Measurements from ENCODE around the gene TRAF3. TPM values are rescaled to one million over a fixed set of nuclear protein-coding genes. Genes with fewer than 3 reads are reported as not detected.
"Not testable (repeated sequence)": the region's sequence is repeated elsewhere in the genome, so short reads cannot be mapped to it uniquely, and the experiment has no call there.

The TRAF3 gene
- total RNA-seq, 1 experiment from 2014 or later, result 15.1 TPM

DNA sequence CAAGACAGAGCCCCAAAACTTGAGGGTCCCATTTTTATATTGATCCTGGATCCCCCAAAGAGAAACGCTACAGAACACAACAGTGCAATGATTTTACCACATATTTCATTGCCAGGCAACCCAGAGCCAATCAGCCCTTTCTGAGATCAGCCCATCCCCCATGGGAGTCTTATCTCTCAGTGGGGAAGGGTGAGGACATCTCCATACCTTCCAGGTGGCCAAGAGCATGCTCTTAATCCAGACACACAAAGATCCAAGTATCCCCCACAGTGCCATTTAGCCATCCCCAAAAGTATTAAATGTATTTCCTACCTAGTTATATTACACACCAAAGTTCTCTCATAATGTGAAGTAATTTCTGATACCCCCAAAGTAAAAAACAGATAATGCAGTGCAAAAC is 82.7 kb downstream of the TRAF3 start:
- DNase-seq (ENCODE audit: extremely low read depth, low read depth), result no peak

DNA sequence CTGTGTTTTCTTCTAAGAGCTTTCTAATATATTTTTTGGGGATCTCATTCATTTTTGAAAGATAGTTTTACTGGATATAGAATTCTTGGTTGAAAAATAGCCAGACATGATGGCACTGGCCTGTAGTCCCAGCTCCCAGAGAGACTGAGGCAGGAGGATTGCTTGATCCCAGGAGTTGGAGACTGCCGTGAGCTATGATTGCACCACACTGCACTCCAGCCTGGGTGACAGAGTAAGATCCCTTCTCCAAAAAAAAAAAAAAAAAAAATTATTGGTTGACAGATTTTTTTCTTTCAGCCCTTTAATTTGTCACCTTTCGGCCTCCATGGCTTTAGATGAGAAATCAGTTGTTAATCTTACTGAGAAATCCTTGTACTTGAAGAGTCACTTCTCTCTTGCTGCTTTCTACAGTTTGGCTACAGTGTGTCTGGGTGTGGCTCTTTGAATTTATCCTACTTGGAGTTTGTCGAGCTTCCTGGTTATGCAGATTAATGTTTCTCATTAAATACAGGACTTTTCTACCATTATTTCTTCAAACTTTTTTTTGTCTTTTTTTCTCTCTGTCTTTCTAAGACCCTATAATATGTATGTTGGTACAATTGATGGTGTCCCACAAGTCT is 85.0 kb downstream of the TRAF3 start:
- DNase-seq (ENCODE audit: extremely low read depth, low read depth), result no peak

DNA sequence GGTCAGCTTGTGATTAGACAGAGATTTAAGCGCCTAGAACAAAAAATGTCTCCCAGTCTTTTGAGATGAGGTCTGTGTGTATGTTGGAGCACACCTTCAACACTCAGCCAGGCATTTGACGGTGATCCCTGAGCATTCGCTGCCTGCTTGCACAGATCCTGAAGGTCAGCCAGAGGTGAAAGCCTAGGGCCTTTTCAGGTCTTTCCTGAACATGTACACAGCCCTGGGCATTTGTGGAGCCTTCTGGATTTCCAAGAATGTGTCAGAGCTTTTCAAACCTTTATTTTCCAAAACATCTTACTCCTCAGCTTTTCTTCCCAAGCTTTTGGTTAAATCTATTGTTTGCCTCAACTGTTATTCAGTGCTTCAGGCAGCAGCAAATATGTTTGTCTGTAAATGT is 86.1 kb downstream of the TRAF3 start:
- DNase-seq (ENCODE audit: extremely low read depth, low read depth), result no peak

DNA sequence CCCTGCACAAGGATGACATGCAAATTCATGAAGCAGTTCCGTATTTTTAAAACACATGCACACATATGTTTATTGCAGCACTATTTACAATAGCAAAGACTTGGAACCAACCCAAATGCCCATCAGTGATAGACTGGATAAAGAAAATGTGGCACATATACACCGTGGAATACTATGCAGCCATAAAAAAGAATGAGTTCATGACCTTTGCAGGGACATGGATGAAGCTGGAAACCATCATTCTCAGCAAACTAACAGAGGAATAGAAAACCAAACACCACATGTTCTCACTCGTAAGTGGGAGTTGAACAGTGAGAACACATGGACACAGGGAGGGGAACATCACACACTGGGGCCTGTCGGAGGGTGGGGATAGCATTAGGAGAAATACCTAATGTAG is 88.7 kb downstream of the TRAF3 start:
- not testable (repeated sequence) for DNase-seq (ENCODE audit: extremely low read depth, low read depth)

DNA sequence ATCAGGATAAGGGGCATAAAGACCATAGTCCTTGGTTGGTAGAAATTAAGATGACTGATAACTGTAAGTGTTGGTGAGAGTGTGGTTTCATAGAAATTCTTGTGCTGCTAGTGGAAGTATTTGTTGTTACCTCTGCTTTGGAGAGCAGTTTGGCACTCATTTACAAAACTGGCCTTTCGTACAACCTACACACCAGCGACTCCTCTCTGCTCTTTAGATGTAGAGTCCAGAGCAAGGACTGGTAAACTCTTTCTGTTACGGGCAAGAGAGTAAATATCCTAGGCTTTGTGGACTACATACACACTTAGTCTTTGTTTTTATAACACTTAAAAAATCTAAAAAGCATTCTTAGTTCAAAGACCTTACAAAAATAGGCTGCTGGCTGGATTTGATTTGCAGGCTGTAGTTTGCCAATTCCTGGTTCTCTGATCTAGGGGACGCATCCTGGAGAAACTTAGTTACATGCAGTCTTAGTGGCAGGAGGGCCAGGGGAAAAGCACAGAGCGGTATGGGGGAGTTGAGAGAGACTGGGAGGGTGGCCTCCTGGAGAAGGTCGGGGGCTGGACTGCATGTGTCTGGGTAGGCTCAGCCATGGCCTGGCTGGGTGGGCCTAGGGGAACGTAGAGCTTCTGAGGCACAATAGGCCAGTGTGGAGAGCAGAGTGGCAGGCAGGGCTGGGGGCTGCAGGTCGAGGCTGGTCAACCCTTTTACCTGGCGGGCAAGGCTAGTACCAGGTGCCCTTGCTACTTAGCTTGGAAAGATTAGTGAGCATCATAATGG is 89.9 kb downstream of the TRAF3 start:
- DNase-seq (ENCODE audit: extremely low read depth, low read depth), result no peak

DNA sequence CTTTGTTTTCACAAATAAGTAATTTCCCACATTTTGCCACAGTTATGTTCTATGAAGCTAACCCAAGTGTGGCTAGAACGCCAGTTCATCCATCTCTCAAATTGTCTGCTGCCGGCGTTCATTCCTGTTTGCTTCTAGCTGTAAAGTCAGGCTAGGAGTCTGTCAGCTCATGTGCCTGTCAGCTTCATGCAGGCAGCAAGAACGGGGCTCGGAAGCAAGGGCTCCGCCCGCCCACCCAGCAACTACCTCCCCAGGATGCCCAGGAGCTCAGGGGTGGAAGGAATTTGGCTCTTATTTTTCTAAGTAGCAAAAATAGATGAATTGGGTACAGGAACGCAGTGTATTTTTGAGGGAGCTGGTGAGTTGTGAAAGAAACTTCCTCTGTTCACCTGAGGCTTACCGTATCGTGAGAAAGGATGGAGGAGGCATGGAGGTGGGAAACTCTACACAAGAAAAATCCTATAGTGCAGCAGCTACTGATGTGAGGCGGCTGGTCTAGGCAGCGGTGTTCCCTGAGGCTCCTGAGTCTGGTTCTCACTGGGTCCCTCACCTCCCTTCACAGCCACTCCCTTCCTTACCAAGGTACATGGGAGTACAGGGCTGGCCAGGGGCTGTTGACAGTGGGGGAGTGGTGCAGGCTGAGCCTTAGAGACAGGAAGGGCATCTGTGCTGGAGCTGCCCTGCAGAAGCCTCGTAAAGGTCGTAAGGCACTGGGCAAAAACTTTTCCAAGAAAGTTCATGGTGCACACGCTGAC is 90.8 kb downstream of the TRAF3 start:
- DNase-seq (ENCODE audit: extremely low read depth, low read depth), result no peak

DNA sequence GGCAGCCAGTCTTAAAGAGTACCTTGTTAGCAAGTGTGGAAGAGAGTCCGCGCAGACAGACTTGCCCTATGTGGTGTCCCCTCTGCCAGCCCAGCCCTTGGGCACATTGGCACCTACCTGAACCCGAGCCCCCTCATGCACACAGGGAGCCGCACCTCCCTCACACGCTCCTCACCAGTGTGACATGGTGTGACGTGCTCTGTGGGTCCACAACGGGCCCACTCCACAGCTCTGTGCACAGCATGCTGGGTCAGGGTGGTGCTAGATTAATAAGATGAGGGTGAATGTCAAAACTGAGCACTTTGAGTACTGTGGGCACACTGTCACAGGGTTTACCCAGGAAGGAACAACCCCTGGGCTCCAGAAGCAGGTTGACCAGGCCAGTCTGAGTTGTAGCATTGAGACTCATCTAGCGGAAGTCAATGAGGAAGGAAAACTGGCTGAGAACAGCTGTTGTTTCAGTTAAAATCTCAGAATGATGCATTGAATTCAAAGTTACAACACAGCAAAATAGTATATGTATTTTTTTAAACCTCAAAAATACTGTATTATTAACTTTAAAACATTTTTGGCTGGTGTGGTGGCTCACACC is 91.8 kb downstream of the TRAF3 start:
- no peak for DNase-seq (ENCODE audit: extremely low read depth, low read depth)

DNA sequence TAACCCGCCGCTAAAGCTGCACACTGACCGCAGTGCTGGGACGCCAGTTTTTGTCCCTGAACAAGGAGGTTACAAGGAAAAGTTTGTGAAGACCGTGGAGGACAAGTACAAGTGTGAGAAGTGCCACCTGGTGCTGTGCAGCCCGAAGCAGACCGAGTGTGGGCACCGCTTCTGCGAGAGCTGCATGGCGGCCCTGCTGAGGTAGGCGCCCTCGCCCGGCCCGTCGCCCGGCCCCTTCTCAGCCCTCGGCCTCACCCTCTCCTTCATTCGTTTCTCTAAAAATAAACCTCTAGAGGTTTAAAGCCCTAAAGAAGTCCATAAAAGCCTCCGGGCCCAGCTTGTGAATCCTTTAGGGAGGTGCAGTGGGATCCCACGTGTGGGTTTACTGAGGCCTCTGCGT is 93.0 kb downstream of the TRAF3 start:
- DNase-seq (ENCODE audit: extremely low read depth, low read depth), result no peak

DNA sequence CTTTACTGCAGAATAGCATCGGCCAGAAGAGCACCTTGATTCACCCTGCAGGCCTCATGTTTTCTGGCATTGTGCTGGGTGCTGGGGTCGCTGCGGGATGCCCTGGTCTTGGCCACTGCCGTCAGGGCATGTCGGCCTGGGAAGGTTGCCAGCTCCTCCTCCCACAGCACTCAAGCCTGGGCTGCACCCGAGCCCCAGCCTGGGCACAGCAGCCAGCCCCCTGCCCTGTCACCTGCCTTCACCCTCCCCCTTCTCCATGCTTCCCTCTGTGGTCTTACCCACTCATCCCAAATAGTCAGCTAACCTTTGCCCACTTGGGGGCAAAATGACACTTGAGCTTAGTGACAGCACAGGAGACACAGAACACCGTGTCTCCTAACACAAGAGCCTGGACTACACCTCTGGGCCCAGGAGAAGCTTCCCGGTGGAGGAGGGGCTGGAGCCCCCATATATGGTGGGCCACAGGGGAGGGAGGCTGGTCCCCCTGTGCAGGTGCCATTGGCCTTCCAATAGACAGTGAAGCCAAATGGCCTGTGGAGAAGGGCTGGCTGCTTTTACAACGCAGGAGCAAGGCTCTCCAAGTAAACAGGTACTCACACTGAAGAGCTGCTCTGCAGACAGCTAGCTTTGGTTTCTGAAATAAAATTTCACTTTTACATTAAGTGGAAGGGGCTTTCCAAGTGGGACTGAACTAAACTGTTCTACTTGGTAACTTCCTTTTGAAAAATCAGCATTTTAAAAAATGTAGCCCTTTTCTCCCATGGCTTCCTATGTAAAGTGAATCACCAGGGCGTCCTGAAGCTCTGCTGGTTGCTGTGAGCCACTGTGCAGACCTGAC is 94.0 kb downstream of the TRAF3 start:
- DNase-seq (ENCODE audit: extremely low read depth, low read depth), result no peak

DNA sequence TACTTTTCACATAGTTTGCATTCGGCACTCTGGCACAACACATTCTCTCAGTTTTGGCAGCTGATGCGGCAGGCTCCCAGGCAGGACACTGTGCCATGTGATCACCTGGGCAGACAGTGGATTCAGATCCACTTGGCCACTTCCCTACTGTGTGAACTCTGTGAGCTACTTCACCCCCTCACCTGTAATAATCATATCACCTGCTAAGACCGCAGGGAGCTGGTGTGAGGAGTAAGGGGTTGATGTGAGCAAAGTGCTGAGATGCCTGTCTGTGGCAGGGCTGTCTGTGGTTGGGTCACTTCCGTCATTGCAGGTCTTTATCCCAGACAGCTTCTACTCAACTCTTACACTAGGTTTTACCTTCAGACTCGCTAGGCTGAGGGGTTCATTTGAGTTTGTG is 94.8 kb downstream of the TRAF3 start:
- DNase-seq (ENCODE audit: extremely low read depth, low read depth), result no peak

DNA sequence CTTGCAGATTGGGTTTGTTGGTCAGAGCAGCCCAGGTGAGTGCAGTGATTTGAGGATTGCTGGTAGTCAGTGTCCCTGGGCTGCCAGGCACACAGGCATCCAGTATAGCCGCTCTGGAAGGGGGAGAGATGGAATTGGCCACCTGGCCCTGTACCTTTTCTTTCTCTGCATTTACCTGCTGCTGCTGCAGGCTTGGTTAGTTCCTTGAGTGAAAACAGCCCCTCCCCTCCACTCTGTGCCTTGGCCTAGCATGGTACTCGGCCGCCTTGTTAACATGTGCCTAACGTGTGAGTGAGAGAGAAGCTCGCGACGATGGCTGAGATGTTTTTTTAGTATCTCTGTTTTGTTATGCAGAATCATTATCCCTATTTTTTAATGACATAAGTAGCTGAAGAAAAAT is 95.9 kb downstream of the TRAF3 start:
- DNase-seq (ENCODE audit: extremely low read depth, low read depth), result no peak

DNA sequence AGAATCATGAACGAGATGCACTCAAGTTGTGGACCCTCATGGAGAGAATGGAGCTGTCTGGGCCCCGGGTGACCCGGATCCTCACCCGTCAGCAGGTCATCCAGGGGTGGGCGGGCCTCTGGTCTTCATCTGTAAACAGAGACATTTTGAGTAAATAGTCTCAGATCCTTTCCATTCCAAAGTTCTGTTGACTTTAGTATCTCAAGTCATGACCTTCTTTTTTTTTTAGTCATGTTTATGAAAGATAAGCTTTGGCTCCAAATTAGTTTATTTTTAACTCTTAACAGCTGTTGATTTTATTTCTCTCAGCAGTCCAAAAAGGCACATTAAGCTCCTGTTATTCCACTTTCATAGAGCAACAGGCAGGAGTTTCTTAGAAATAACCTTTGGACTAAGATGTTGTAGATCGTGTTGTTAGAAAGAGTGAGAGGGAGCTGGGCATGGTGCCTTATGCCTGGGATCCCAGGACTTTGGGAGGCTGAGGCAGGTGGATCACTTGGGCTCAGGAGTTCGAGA is 96.4 kb downstream of the TRAF3 start:
- DNase-seq (ENCODE audit: extremely low read depth, low read depth), result no peak

DNA sequence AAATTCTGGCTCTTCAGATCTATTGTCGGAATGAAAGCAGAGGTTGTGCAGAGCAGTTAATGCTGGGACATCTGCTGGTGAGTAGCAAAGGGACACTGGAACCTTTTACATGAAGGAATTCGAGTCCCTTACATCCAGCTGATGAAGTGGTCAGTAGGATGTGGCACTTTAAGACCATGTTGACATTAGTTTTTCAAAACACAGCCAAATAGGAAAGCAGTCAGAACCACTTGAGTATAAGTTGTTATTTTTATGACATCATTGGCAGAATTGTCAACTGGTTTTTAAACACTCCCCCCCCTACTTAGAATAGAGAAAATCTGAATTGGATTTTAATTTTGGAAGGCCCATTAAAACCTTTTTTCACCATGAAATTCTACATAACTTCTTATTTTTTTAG is 98.4 kb downstream of the TRAF3 start:
- no peak for DNase-seq (ENCODE audit: extremely low read depth, low read depth)

DNA sequence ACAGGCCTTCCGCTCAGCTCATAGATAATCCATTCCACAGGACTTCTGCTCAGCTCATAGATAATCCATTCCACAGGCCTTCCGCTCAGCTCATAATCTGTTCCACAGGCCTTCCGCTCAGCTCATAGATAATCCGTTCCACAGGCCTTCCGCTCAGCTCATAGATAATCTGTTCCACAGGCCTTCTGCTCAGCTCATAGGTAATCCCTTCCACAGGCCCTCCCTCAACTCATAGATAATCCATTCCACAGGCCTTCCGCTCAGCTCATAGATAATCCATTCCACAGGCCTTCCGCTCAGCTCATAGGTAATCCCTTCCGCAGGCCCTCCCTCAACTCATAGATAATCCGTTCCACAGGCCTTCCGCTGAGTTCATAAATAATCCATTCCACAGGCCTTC is 100.3 kb downstream of the TRAF3 start:
- DNase-seq (ENCODE audit: extremely low read depth, low read depth), result not testable (repeated sequence)

DNA sequence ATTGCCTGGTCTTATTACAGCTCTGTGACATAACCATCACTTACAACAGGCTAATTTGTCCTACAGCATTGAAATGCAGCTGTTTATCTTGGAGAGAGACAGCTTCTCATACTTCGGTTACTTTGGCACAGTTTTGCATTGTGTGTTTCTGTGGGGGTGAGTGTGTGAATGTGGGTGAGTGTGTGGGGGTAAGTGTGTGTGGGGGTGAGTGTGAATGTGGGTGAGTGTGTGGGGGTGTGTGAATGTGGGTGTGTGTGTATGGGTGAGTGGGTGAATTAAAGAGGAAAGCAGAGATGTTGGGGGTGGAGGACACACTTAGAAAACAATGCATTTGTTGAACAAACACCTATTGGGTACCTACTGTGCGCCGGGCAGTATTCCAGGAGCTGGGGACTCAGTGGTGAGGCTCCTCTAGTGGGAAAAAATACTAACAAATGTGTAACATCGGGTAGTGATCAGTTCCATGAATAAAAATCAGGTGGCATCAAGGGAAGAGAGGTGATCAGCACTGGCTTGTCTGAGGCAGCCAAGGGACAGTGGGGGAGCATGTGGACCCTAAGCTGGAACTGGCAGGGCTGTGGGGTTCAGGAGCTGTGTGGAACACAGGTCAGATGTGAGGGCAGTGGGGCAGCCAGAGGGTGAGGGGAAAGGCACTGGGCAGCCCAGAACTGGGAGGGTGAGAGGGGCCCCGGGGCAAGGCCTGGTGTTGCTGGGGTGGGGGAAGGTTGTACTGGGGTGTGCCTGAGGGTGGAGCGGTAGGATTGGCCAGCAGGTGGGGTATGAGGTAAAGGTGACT is 101.1 kb downstream of the TRAF3 start:
- DNase-seq (ENCODE audit: extremely low read depth, low read depth), result no peak

DNA sequence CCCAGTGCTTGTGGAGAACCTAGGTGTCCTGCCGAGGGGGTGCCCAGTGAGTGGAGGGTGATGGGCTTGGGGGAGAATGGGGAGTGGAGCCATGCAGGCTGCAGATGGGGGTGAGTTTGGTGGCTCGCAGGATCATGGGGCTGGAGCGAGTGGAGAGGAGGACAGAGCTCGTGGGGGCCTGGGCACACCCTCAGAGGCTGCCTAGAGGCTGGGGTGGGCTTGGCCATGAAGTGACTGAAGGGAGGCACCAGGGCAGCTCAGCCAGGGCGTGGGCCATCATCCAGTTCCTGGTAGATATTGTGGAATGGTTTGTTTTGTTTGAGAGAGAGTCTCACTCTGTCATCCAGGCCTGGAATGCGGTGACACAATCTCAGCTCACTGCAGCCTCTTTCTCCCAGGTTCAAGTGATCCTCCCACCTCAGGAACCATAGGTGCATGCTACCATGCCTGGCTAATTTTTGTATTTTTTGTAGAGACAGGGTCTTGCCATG is 101.8 kb downstream of the TRAF3 start:
- no peak for DNase-seq (ENCODE audit: extremely low read depth, low read depth)

DNA sequence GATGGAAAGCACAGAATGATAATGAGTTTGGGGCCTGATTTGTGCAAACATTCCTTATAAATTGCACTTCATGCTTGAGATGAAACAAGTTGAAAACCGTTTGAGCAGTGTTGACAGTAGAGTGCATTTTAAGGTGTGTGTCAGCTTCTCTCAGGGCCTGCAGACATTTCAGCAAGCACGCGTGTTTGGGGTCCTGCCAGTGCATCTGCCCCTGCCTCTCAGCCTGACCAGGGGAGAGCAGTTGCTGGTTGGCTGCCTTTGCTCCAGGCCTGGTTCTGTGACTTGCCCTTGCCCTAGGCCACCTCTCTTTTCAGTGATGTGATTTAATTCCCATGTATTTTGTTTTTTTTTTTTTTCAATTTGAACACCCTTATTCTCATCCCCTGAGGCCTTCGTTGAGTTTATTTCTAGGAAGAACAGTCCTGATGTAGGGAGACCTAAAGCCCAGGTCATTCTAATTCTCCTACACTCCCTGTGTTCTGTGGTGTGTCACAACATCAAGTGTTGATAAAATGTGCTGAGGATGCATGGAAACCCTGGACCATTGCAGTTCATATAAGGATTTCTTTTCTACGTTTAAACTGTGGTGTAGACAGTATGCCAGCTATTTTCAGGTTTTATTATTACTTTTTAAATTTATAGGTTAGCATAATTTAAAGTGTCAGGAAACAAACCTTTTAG is 105.1 kb downstream of the TRAF3 start:
- no peak for DNase-seq (ENCODE audit: extremely low read depth, low read depth)

DNA sequence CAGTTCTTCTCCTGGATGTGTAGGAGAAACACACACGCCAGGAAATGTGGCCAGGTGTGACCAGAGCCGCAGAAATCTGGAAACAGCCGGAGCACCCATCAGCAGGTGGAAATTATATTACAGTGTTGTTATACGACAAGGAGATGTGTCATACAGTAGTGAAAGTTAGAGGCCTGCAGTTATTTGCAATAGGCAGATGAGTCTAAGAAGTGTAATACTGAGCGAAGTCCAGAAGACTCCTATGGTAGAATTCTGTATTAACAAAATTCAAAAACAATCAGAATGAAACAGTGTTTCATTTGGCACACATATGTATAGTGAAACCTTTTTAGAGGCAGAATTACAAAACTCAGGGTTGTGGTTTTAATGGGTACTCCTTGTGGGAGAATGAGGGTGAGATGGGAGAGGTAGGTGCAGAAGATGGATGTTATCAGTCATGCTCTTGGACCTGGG is 105.9 kb downstream of the TRAF3 start:
- no peak for DNase-seq (ENCODE audit: extremely low read depth, low read depth)

DNA sequence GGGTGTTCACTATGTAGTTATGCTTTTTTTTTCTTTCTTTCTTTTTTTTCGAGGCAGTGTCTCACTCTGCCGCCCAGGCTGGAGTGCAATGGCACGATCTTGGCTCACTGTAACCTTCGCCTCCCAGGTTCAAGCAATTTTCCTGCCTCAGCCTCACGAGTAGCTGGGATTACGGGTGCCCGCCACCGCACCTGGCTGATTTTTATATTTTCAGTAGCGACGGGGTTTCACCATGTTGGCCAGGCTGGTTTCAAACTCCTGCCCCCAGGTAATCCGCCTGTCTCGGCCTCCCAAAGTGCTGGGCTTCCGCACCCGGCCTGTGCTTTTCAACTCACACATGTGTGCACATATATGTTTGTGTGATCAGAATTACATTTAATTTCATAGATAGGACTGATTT is 106.3 kb downstream of the TRAF3 start:
- DNase-seq (ENCODE audit: extremely low read depth, low read depth), result no peak
